Stimulated activated CD8-positive, alpha-beta memory T cell treated with anti-CD3 and anti-CD28 coated beads, Interleukin-2, amount 100 ng/mL, for 1 hour (primary cell): ENCODE data around the gene SCAF8.
"Not testable (repeated sequence)": the region's sequence is repeated elsewhere in the genome, so short reads cannot be mapped to it uniquely, and the experiment has no call there.

Experiments
- DNase-seq, 2 donors: peaks; one replicate each; pipeline ENCODE4 v3.0.0-alpha.2; 2020; ENCODE audit warnings: low read depth in 2 of 2

The SCAF8 gene

DNA sequence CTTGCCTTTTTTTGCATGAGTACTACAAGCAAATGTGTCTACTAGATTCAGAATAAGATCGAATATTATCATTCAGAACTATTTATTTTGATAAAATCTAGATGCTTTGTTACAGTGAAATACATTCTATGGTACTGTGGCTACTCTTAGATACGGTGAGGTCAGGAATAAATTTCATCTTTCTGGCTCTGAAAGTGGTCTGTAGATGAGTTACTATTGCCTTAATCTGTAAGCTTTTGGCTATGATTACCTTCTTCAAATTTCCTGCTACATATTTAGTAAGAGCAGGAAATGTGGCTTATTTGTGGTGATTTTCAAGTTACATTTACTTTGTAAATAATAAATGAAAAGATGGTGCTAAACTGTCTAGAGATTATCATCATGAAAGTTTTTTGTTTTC is 50.0 kb downstream of the SCAF8 start:
- no peak for DNase-seq

- DNase-seq, result no peak
Measured at GRCh38 chr6:154785075-154785474, 51.9 kb downstream of the SCAF8 start.

DNA sequence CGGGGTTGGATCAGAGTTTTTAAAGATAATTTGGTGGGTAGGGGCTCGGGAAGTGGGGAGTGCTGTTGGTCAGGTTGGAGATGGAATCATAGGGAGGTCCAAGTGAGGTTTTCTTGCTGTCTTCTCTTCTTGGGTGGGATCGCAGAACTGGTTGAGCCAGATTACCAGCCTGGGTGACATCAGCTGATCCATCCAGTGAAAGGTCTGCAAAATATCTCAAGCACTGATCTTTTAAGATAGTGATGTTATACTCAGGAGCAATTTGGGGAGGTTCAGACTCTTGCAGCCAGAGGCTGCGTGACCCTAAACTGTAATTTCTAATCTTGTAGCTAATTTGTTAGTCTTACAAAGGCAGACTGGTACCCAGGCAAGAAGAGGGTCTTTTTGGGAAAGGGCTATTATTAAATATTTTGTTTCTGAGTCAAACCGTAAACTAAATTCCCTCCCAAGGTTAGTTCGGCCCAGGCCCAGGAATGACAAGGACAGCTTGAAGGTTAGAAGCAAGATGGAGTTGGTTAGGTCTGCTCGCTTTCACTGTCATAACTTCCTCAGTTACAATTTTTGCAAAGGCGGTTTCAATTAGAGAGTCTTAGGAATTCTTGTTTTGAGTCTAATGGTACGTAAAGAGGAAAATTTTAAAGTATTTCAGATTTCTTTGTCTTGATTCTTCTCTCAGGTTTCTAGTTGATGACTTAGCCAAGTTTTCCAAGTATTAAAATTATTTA is 53.1 kb downstream of the SCAF8 start:
- no peak for DNase-seq

- no peak for DNase-seq
Measured at GRCh38 chr6:154791556-154792317, 58.5 kb downstream of the SCAF8 start.

DNA sequence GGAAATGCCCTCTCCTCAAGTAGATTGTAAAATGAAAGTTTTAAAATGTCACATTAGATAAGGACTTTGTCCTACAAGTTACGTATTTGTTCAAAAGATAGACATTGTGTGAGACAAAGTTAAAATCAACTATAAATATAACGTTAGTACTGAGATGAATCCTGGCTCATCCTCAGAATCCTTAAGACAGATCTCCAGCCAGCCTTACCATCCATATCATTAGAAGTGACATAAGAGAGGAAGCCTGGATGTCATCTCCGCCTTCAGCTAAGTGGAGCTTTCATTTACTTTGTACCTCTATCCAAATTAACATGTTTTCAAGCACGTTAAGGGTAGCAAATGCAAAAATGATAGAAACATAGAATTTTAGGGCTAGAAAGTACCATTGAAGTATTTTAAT is 59.1 kb downstream of the SCAF8 start:
- DNase-seq, result no peak

DNA sequence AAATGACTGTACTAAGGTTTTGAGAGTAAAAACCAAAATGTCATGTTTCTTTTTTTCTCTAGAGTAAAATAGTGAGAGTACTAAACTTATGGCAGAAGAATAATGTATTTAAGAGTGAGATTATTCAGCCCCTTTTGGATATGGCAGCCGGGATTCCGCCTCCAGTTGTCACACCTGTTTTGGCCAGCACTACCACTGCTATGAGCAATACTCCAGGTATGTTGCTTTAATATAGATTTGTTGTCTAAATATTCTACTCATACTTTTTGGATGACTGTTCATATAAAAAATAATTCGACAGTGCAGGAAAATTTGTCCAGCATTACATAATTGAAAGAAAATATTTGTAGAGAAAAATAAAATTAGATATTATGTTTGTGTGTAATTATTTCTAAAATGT is 59.5 kb downstream of the SCAF8 start:
- DNase-seq, result no peak

GRCh38 chr6:154796484-154796883 is 63.3 kb downstream of the SCAF8 start:
- DNase-seq, result no peak

DNA sequence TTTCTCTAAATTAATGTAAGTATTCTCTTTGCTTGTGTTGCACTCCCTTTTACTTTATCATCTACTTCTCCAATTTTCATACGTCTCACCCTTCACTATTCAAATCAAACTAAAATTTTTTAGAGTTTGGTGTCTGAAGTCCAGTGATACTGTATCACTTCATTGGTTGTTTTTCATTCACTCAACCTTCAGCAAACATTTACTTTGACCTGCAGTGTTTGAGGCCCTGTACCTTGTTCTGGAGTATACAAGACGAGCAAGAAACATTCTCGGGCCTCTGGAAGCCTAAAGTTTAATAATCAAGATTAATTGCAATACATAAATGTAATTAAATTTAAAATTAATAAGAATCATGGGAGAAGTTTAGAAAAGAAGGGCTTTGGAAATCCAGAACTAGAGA is 64.6 kb downstream of the SCAF8 start:
- no peak for DNase-seq

DNA sequence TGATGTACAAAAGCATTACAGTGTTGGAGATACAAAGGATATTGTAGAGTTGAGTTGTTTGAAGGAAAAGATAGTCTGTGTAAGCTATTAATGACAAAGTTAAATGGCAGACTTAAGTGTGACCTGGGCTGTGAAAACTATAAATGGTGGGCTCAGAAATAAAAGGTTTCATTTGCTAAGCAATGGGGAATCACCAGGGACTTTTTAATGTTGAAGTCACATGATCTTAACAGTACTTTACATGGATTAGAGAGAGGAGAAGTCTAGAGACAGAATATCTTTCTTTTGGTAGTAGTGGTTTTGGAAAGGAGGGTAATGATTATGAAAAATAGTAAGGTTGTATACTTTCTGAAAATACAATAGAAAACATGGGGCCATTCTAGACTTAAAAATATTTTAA is 67.1 kb downstream of the SCAF8 start:
- DNase-seq, result no peak

GRCh38 chr6:154805288-154805911 is 72.2 kb downstream of the SCAF8 start:
- DNase-seq, result no peak

- DNase-seq, result no peak
Measured at GRCh38 chr6:154806804-154807203, 73.6 kb downstream of the SCAF8 start.

GRCh38 chr6:154811663-154812062 is 78.4 kb downstream of the SCAF8 start:
- not testable (repeated sequence) for DNase-seq

DNA sequence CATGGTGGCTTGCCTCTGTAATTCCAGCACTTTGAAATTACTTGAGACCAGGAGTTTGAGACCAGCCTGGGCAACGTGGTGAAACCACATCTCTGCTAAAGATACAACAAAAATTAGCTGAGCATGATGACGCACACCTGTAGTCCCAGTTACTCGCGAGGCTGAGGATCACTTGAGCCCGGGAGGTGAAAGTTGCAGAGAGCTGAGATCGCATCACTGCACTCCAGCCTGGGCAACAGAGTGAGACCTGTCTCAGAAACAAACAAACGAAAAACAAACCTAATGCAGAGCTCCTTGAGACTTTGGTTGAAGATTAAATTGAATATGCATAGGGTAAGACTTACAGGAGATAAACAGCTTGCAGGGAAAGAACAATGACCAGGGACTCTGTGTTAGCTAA is 80.8 kb downstream of the SCAF8 start:
- no peak for DNase-seq

GRCh38 chr6:154815938-154816820 is 83.0 kb downstream of the SCAF8 start:
- DNase-seq, result no peak

GRCh38 chr6:154821099-154821498 is 87.9 kb downstream of the SCAF8 start:
- DNase-seq, result no peak

GRCh38 chr6:154821638-154822037 is 88.4 kb downstream of the SCAF8 start:
- DNase-seq, result no peak

GRCh38 chr6:154822947-154823558 is 89.8 kb downstream of the SCAF8 start:
- DNase-seq, result no peak

GRCh38 chr6:154824076-154824475 is 90.9 kb downstream of the SCAF8 start:
- DNase-seq, result no peak

DNA sequence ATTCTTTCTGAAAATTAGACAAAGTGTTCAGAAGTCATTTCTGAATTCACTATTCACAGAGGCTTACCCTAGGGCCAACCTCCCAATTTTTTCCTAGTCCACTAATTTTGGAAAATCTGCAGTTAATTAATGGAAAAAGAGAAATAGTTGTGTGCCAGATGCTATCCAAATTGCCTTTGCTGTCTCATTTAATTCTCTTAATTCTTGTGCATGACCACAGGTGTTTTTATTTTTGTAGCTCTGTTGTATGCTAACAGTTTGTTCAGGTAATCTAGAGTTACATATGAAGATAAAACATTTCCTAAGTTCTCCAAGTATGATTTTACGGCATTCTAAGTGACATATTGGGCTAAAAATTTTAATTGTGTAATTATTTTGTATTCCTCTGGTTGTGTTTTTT is 96.8 kb downstream of the SCAF8 start:
- DNase-seq, result no peak

- DNase-seq, result no peak
Measured at GRCh38 chr6:154830771-154831170, 97.6 kb downstream of the SCAF8 start.

GRCh38 chr6:154835307-154835706 is 102.1 kb downstream of the SCAF8 start:
- no peak for DNase-seq

DNA sequence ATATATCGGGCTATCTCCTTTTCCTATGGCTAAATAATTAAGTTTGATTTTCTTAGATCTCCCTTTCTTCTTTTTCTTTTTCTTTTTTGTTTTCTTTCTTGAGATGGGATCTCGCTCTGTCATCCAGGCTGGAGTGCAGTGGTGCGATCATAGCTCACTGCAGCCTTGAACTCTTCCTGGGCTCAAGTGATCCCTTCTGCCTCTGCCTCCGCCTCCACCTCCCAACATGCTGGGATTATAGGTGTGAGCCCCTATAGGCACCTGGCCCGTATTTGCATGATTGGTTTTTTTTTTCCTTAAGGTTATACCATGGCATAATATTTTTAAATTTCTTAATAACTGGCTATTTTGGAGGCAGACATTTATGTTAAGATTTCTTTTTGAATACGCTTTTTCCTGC is 106.3 kb downstream of the SCAF8 start:
- no peak for DNase-seq
